Thoracic aorta endothelial cell (primary cell): Measurements from ENCODE around the gene MALSU1. TPM values are rescaled to one million over a fixed set of nuclear protein-coding genes. Genes with fewer than 3 reads are reported as not detected.

ENCODE experiments used
- total RNA-seq: library from RNA; depleted of rRNA; stranded (reverse); fragments of >200 nt; gene quantifications from 2 replicates; pipeline ENCODE4 v1.2.3, GENCODE V29; 2012

Gene MALSU1
- 54.5 and 54.9 TPM in 2 replicates for total RNA-seq

GRCh38 chr7:23298885-23299769, at the start of gene MALSU1:
MALSU1 (plus strand) TSS chr7:23299339; CDS start chr7:23299353, 14 bp downstream.

Other genes starting within 250 kb of the MALSU1 start
- 48.2 and 58.0 TPM in 2 replicates for gene KLHL7, start 193.6 kb upstream of the MALSU1 start, total RNA-seq
- 36.6 and 51.3 TPM in 2 replicates for gene NUP42, start 117.3 kb upstream of the MALSU1 start, total RNA-seq
- 0.13 and 0.72 TPM in 2 replicates for gene GPNMB, start 52.6 kb upstream of the MALSU1 start, total RNA-seq
- 196 and 275 TPM in 2 replicates for gene IGF2BP3, start 171.2 kb downstream of the MALSU1 start, total RNA-seq
- 56.8 and 67.8 TPM in 2 replicates for gene TRA2A, start 232.6 kb downstream of the MALSU1 start, total RNA-seq